ENCODE results near the gene CHST5. TPM values are rescaled to one million over a fixed set of nuclear protein-coding genes. Genes with fewer than 3 reads are reported as not detected.

Gene CHST5
- total and polyA plus RNA-seq, 9 of the 15 experiments (the other 6 are each of a cell fraction or from before 2014, with no cell fraction given) = 0.06 to 0.21 (median 0.14) TPM; not detected in 5

DNA sequence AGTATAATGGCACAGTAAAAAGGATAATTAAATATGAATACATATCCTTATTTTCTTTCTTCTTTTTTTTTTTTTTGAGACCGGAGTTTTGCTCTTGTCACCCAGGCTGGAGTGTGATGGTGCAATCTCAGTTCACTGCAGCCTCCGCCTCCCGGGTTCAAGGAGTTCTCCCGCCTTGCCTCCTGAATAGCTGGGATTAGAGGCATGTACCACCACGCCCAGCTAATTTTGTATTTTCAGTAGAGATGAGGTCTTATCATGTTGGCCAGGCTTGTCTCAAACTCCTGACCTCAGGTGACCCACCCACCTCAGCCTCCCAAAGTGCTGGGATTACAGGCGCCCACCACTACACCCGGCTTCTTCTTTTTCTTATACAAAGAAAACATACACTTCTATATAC lies 42.3 kb upstream of the CHST5 start:
- H3K9me1 ChIP-seq (ENCODE audit: control insufficient read depth, insufficient read depth, low read length) = no peaks in the 10 kb centered on the region
- H3K27me3 ChIP-seq (ENCODE audit: control insufficient read depth in 2 of 2, insufficient read depth in 2 of 2, low read length in 2 of 2) = no peaks in the 10 kb centered on the region
- no peak overlapping the region for H3K4me3 ChIP-seq
- no peaks in the 10 kb centered on the region for H3K9me3 ChIP-seq (replicated peaks; ENCODE audit: control insufficient read depth, insufficient read depth, low read depth, low read length)
- no peak overlapping the region for H2AFZ ChIP-seq (ENCODE audit: low read depth, low read length)
- H3K4me1 ChIP-seq (replicated peaks in 1 of 2; ENCODE audit: control insufficient read depth in 2 of 2, insufficient read depth in 2 of 2, low read length in 2 of 2) = peaks cover 7 to 16% of the 10 kb centered on the region in 2 experiments; a peak in 3 of 5 replicates
- H4K20me1 ChIP-seq (replicated peaks; ENCODE audit: control insufficient read depth, insufficient read depth, low read length) = peaks cover 9% of the 10 kb centered on the region; the same call in 1 of the 2 replicates
- intact Hi-C loops (cut with micrococcal nuclease) = no loop called here
- DNase-seq (ENCODE audit: extremely low read depth in 1 of 4, low spot score in 3 of 4) (peak in 1 of 4 experiments; percentile 62), ATAC-seq (peak; percentile 76), FAIRE-seq (no peak)
- in situ Hi-C loops (cut with MboI) = no loop called here
- no peak overlapping the region for H3K4me2 ChIP-seq (ENCODE audit: insufficient read depth, low read length)
- H3K36me3 ChIP-seq (ENCODE audit: control insufficient read depth, insufficient read depth, low read length) = peaks cover 55% of the 10 kb centered on the region; the same call in 2 of the 3 replicates
- H3K79me2 ChIP-seq (ENCODE audit: control insufficient read depth, insufficient read depth, low read length) = peaks cover 11% of the 10 kb centered on the region; the same call in 1 of the 3 replicates
- ChIA-PET CTCF (ENCODE audit: low intra/inter-chr PET ratio) (interaction anchor here (0.6 kb wide), 1 partner anchor 12 kb away, joined by 3 read pairs; no protein-coding TSS in a partner anchor), POLR2A (interaction anchor here (1.9 to 2.4 kb wide), 3 partner anchors 12 to 13 kb away, joined by 5 to 11 read pairs (median 9); partner anchors contain the start of gene GABARAPL2)
- H3K9ac ChIP-seq (ENCODE audit: insufficient read depth in 1 of 2, low read depth in 2 of 2, low read length in 2 of 2) = no peak overlapping the region
- H3K27ac ChIP-seq (ENCODE audit: extremely low read depth, low read depth, low read length) = no peak overlapping the region
- no TSS peak for BruUV-seq (replicated peaks)
- WGBS (ENCODE audit: insufficient coverage, low coverage, missing lambda C conversion rate) = 9% methylated on average over 7 of the region's 7 CpGs
- TF ChIP-seq SMARCA4 (IDR thresholded peaks at IDR 0.05) = peak; percentile 60; the same call in 1 of the 2 replicates
- TF ChIP-seq ZBTB8A (IDR thresholded peaks at IDR 0.05; ENCODE audit: partially characterized antibody) = no peak
- TF ChIP-seq, protein P1, sequence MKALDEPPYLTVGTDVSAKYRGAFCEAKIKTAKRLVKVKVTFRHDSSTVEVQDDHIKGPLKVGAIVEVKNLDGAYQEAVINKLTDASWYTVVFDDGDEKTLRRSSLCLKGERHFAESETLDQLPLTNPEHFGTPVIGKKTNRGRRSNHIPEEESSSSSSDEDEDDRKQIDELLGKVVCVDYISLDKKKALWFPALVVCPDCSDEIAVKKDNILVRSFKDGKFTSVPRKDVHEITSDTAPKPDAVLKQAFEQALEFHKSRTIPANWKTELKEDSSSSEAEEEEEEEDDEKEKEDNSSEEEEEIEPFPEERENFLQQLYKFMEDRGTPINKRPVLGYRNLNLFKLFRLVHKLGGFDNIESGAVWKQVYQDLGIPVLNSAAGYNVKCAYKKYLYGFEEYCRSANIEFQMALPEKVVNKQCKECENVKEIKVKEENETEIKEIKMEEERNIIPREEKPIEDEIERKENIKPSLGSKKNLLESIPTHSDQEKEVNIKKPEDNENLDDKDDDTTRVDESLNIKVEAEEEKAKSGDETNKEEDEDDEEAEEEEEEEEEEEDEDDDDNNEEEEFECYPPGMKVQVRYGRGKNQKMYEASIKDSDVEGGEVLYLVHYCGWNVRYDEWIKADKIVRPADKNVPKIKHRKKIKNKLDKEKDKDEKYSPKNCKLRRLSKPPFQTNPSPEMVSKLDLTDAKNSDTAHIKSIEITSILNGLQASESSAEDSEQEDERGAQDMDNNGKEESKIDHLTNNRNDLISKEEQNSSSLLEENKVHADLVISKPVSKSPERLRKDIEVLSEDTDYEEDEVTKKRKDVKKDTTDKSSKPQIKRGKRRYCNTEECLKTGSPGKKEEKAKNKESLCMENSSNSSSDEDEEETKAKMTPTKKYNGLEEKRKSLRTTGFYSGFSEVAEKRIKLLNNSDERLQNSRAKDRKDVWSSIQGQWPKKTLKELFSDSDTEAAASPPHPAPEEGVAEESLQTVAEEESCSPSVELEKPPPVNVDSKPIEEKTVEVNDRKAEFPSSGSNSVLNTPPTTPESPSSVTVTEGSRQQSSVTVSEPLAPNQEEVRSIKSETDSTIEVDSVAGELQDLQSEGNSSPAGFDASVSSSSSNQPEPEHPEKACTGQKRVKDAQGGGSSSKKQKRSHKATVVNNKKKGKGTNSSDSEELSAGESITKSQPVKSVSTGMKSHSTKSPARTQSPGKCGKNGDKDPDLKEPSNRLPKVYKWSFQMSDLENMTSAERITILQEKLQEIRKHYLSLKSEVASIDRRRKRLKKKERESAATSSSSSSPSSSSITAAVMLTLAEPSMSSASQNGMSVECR (CRISPR knock-in tag; IDR thresholded peaks at IDR 0.05) = no peak
- no peak for TF ChIP-seq CBX1 (IDR thresholded peaks at IDR 0.05; ENCODE audit: low read depth)
- TF ChIP-seq, protein P2, sequence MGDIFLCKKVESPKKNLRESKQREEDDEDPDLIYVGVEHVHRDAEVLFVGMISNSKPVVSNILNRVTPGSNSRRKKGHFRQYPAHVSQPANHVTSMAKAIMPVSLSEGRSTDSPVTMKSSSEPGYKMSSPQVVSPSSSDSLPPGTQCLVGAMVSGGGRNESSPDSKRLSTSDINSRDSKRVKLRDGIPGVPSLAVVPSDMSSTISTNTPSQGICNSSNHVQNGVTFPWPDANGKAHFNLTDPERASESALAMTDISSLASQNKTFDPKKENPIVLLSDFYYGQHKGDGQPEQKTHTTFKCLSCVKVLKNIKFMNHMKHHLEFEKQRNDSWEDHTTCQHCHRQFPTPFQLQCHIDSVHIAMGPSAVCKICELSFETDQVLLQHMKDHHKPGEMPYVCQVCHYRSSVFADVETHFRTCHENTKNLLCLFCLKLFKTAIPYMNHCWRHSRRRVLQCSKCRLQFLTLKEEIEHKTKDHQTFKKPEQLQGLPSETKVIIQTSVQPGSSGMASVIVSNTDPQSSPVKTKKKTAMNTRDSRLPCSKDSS (IDR thresholded peaks at IDR 0.05; ENCODE audit: low read depth, partially characterized antibody) = no peak
- TF ChIP-seq, protein P3, sequence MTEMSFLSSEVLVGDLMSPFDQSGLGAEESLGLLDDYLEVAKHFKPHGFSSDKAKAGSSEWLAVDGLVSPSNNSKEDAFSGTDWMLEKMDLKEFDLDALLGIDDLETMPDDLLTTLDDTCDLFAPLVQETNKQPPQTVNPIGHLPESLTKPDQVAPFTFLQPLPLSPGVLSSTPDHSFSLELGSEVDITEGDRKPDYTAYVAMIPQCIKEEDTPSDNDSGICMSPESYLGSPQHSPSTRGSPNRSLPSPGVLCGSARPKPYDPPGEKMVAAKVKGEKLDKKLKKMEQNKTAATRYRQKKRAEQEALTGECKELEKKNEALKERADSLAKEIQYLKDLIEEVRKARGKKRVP (CRISPR knock-in tag; IDR thresholded peaks at IDR 0.05) = no peak
- TF ChIP-seq SREBF1 (IDR thresholded peaks at IDR 0.05; ENCODE audit: borderline replicate concordance, low read depth, low read length) = no peak
- TF ChIP-seq MEF2A (IDR thresholded peaks at IDR 0.05; ENCODE audit: control insufficient read depth, low read depth, low read length) = no peak
- no peak for TF ChIP-seq ILK (tag; IDR thresholded peaks at IDR 0.05; ENCODE audit: borderline replicate concordance, low read depth)
- no peak for TF ChIP-seq SETDB1 (IDR thresholded peaks at IDR 0.05; ENCODE audit: low read length)
- TF ChIP-seq BMI1 (IDR thresholded peaks at IDR 0.05; ENCODE audit: low read length) = no peak
- TF ChIP-seq MYNN (IDR thresholded peaks at IDR 0.05) = no peak
- TF ChIP-seq MYNN (CRISPR knock-in tag; IDR thresholded peaks at IDR 0.05) = no peak
- TF ChIP-seq SNRNP70 (optimal IDR thresholded peaks at IDR 0.05; ENCODE audit: low read depth, low read length) = no peak
- TF ChIP-seq STAT5B (CRISPR knock-in tag; IDR thresholded peaks at IDR 0.05) = no peak
- TF ChIP-seq XRCC4 (IDR thresholded peaks at IDR 0.05; ENCODE audit: extremely low read depth, insufficient read depth, insufficient read length) = no peak

All from K562 (cell line).